Smooth muscle cell of the brain vasculature (primary cell): Measurements from ENCODE around the gene TMEM106A.
"Not testable (repeated sequence)": the region's sequence is repeated elsewhere in the genome, so short reads cannot be mapped to it uniquely, and the experiment has no call there.

Source experiments
- DNase-seq: peaks from one replicate; pipeline ENCODE4 v3.0.0-alpha.2; 2012; ENCODE audit warnings: low read depth, low spot score

Gene TMEM106A

GRCh38 chr17:43215341-43215740 is 3.7 kb downstream of the TMEM106A start:
- DNase-seq: no peak

GRCh38 chr17:43216369-43216761 is 4.7 kb downstream of the TMEM106A start:
- DNase-seq: no peak

DNA sequence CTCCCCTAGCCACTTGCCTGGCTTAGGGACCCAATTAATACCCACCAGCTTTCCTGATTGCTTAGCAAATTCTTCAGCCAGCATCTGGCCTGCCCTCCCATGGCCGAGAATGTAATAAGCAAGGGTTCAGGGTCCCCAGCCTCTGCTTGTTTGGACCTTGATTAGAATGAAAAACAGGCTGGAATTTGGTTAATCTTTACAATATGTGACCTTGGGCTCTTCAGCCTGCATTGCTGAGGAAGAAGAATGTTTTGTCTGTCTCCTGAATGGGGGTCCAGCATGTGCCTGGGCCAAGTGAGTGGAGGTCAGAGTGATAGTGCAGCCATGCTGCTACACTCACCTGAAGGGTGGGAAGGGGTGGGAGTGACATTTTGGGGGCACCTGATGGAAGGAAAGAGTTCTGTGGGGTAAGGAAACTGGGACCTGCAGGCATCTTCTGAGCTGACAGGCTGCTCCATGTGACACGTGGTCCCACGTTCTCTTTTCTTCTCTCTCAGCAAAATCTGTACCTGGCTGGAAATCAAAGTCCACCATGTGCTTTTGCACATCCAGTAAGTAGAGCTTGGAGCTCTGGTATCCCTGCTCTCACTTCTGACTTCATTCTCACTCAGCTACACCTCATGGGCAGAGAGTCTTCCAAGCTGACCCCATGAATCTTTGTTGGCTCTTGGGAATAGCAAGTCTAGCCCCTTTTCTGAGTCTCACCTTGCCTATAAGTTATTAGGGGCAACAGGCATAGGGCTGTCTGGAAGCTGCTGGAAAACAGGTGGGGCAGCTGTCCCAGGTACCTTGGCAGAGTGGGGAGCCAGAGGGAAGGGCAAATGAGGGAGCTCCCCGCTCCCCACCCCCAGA is 5.3 kb downstream of the TMEM106A start:
- no peak for DNase-seq

DNA sequence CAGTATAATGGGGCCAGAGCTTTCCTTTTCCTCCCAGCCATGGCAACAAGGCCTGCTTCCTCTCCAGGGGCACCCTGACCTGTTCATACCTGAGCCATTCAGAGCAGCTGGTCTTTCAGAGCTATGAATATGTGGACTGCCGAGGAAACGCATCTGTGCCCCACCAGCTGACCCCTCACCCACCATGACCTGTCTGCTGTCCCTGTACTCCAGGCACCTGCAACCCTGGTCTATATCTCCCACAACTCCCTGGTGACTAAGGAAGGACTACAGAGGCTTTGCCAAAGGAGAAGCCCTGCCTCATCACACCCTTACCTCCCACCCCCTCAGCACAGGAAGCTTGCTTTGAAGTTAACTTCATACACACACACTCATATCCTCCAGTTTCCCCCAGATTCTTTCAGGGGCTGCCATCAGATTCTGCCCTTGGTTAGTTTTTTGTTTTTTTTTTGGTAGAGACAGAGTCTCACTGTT is 6.0 kb downstream of the TMEM106A start:
- DNase-seq: no peak

GRCh38 chr17:43219001-43219400 is 7.3 kb downstream of the TMEM106A start:
- DNase-seq: no peak

GRCh38 chr17:43219746-43220380 is 8.2 kb downstream of the TMEM106A start:
- DNase-seq: no peak

GRCh38 chr17:43220511-43221125 is 8.9 kb downstream of the TMEM106A start:
- DNase-seq: no peak

DNA sequence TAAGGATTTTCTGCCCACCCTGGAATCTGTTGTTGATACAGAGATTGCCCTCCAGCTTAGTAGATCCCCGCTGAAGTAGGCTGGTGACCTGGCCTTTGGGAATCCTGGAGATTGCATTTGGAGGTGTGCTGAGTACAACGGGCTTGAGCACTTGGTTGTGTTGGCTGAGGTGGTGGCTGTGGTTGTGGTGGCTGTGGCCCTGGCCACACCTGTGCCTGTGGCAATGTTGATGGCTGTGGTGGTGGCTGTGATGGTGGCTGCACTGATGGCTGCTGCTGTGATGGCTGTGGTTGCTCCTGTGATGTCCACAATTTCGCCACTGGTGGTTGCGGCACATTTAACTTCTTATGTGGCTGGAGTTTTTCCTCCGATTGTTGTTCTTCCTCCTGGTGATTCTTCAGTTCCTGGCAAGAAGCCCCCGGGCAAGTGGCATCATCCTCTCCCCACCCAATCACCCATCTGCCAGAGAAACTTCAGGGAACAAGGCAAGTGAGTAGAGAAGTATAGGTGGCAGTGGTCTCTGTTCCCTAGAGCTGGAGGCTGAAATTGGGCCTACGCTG is 12.6 kb downstream of the TMEM106A start:
- DNase-seq: no peak

DNA sequence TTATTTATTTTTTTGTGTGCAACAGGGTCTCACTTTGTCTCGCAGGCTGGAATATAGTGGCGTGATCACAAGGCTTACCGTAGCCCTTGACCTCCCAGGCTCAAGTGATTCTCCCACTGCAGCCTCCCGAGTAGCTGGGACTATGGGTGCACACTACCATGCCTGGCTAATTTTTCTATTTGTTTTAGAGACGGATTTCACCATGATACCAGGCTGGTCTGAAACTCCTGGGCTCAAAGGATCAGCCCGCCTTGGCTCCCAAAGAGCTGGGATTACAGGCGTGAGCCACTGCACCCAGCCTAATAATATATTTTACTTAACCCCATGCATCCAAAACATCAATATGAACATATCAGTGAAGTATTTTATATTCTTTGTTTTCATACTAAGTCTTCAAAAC is 14.7 kb downstream of the TMEM106A start:
- DNase-seq: no peak

DNA sequence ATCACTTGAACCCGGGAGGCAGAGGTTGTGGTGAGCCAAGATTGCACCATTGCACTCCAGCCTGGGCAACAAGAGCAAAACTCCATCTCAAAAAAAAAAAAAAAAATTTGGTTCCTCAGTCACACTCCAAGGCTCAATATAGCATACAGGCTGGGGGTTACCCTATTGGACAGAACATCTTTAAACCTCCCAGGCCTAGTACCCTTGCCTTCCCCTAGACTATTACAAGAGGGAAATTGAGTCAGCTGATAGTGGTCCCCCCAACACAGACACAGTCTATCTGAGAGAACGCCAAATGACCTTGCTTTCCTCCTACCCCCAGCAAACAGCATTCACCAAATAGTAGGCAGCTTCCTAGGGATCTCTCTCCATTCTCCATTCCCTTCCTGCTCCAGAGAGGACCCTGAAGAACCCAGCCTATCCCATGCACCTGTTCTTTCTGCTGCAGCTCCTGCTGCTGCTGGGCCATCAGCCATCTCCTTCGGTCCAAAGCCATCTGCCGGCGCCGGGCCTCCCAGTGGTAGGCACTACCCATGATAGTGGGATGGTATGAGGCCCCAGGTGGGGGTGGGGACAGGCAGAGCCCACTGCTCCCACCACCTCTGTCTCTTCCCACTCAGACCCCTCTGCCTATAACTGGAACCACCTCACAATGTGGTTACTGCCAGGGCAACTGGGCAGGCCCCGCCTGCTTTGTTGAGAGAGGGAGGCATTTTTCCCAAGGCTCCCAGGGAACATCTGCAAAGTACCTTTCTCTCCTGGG is 16.5 kb downstream of the TMEM106A start, which contains the start of gene CCDC200:
Gene CCDC200 (minus strand): TSS at position 604 of the 763 bp plus-strand sequence. CDS start 69 bp downstream, at position 535.
- not testable (repeated sequence) for DNase-seq

GRCh38 chr17:43231205-43232020 is 19.7 kb downstream of the TMEM106A start:
- not testable (repeated sequence) for DNase-seq

DNA sequence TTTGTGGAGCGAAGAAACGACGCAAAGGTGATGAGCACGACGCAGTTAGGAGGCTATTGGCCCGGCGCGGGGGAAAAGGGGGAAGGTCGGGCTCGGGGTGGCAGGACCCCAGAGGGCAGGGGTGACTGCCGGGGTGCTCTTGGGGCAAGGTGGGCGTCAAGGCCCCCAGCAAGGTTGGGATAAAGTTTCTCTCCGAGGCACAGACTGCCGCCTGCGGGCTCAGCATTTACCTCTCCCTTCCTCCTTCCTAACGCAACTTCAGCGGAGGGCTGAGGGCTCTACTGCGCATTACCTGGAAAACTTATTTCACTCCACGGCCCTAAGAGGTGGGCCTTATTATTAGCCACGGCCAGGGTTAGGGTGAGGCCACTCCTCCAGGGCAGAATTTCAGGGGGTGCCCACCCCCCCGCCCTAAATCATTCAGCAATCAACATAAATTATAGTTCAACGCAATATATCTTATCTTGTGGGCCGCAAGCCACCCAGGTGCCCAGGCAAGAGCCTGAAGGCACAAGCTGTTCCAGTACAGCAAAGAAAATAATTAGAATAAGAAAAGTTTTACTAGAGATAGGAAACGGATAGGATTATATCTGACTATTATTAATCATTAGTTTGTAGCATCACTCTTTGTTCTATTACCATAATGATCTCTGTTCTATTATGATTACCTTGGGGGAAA is 20.5 kb downstream of the TMEM106A start:
- not testable (repeated sequence) for DNase-seq

DNA sequence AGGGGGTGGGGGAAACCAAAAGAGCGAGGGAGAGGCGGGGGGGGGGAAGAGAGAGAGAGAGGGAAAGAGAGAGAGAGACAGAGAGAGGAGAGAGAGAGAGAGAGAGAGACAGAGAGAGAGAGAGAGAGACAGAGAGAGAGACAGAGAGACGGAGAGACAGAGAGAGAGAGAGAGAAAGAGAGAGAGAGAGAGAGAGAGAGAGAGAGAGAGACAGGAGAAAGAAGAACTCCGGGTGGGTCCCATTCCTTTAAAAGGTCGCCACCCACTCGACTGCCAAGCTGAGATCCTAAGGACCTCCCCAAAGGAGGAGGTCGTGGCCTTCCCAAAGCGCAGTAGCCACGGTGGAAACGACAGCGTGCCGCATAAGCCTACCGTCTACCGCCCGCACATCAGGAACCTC is 21.6 kb downstream of the TMEM106A start:
- DNase-seq: not testable (repeated sequence)

- DNase-seq: not testable (repeated sequence)
Measured at GRCh38 chr17:43233877-43234276, 22.2 kb downstream of the TMEM106A start, which contains the start of gene RNU2-1. Gene RNU2-1, minus strand, starts transcription at chr17:43233977.

- not testable (repeated sequence) for DNase-seq
Measured at GRCh38 chr17:43239597-43239996, 27.9 kb downstream of the TMEM106A start.

GRCh38 chr17:43240596-43241352 is 29.1 kb downstream of the TMEM106A start:
- DNase-seq: not testable (repeated sequence)

DNA sequence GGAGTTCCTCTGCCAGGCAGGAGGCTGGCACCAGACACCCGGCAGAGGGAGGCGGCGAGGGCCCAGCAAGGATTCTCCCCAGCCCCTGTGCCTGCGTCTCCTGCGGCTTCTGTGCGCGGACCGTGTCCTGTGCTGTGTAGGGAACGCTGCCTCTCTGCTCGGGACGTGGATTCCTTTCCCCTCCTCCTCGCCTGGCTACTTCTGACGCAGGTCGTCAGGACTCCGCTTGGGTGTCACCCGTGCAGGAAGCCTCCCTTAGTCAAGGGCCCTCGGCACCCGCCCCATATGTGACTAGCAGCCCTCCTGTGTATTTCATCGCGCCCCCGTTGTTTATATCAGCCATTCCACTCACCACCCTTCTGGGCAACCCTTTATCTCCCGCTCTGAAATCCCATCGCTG is 34.8 kb downstream of the TMEM106A start:
- not testable (repeated sequence) for DNase-seq
